Prostate gland (tissue), 2 donors: ENCODE measurements around the gene POLD3. TPM values are rescaled to one million over a fixed set of nuclear protein-coding genes. Genes with fewer than 3 reads are reported as not detected.

Experiments used
- DNase-seq: peaks from one replicate; pipeline ENCODE4 v3.0.0-alpha.2; 2019; ENCODE audit warnings: low spot score
- H3K27ac ChIP-seq, 2 donors: fragments of 200-600 bp; sonication (generic); 2 replicates each; pipeline ENCODE4 v1.5.1; 2017 to 2019
- H3K27me3 ChIP-seq: fragments of 200-600 bp; sonication (generic); replicated peaks from 2 replicates; pipeline ENCODE4 v1.5.1; 2019; ENCODE audit not compliant: insufficient read depth
- H3K36me3 ChIP-seq, 2 donors: fragments of 200-600 bp; sonication (generic); 1 replicate in 1 of 2; 2 replicates in 1 of 2; pipeline versions ENCODE4 v1.5.1 to v1.8.1; 2017 to 2019
- H3K4me1 ChIP-seq: fragments of 200-600 bp; sonication (generic); replicated peaks from 2 replicates; pipeline ENCODE4 v1.5.1; 2019
- H3K4me3 ChIP-seq, 2 donors: fragments of 200-600 bp; sonication (generic); 2 replicates each; pipeline ENCODE4 v1.5.1; 2017 to 2019
- H3K9me3 ChIP-seq: fragments of 200-600 bp; sonication (generic); 2 replicates; pipeline ENCODE4 v1.5.1; 2017
- CTCF ChIP-seq, 4 experiments: fragments of 200-600 bp in 2 of 4; fragments of 450-650 bp in 2 of 4; sonication (generic) in 2 of 4; IDR thresholded peaks; 1 replicate in 3 of 4; 2 replicates in 1 of 4; pipeline ENCODE4 v1.5.1; 2016 to 2019; ENCODE audit warnings: antibody characterized with exemption in 4 of 4, mild to moderate bottlenecking in 2 of 4, moderate library complexity in 2 of 4
- POLR2A ChIP-seq: fragments of 450-650 bp; IDR thresholded peaks from one replicate; pipeline ENCODE4 v1.6.1; 2016; ENCODE audit warnings: antibody characterized with exemption, mild to moderate bottlenecking
- POLR2AphosphoS5 ChIP-seq: sonication (generic); formaldehyde crosslinking; IDR thresholded peaks from one replicate; pipeline ENCODE4 v1.6.1; 2017; ENCODE audit warnings: antibody characterized with exemption
- WGBS: methylation state at CpG from one replicate; pipeline ENCODE4 v1.1.5; 2018; 5-methylcytosine and 5-hydroxymethylcytosine counted together
- intact Hi-C: fragments of 100-400 bp; cut with DNase I; formaldehyde crosslinking; loops from one replicate; pipeline ENCODE4 v1.14.2; 2022
- total RNA-seq, 2 donors: library from RNA; depleted of rRNA; stranded (reverse); fragments of >200 nt; gene quantifications; one replicate each; pipeline ENCODE4 v1.1.0, GENCODE V29; 2016

POLD3 gene
- total RNA-seq, 2 donors from 2014 or later: 9.0 to 11.8 TPM

- H3K27me3 ChIP-seq: no peaks in the 10 kb centered on the region
- WGBS: 44% methylated on average over 4 of the region's 4 CpGs
- no peak for DNase-seq
- no peaks in the 10 kb centered on the region for H3K9me3 ChIP-seq
- no peaks in the 10 kb centered on the region for H3K36me3 ChIP-seq
- no peak overlapping the region for H3K4me3 ChIP-seq
- no peaks in the 10 kb centered on the region for H3K4me1 ChIP-seq
- intact Hi-C loops: loop anchor here (5.0 kb wide), 1 partner anchor 48 kb away; no protein-coding TSS in a partner anchor
- TF ChIP-seq POLR2AphosphoS5: no peak
- no peak for TF ChIP-seq POLR2A
- no peak for TF ChIP-seq CTCF (IDR thresholded peaks at IDR 0.05)
- peak overlapping the region in 1 of 2 donors; percentile 9 for H3K27ac ChIP-seq
Measured at GRCh38 chr11:74644081-74644480, 51.7 kb downstream of the POLD3 start.

DNA sequence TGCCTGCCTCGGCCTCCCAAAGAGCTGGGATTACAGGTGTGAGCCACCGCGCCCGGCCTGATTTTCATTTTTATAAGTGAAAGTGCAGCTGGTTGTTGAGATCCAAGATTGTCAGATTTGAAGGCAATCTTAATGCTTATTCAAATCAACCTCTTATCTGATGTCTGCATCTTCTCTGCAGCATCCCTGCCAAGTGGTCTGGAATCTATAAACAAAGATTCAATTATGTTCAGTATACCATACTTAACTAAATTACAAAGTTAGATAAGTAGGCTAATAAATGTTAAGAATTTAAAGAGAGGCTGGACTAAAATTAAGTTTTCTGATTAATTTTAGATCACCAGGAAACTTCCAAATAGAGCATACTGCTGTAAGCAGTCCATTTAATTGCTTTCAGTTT lies 53.8 kb downstream of the POLD3 start:
- Histone ChIP-seq H3K36me3 (no peaks in the 10 kb centered on the region), H3K4me3 (no peak overlapping the region), H3K27me3 (no peaks in the 10 kb centered on the region), H3K9me3 (no peaks in the 10 kb centered on the region), H3K4me1 (no peaks in the 10 kb centered on the region), H3K27ac (no peak overlapping the region)
- WGBS: 78% methylated on average over 4 of the region's 4 CpGs
- TF ChIP-seq CTCF (IDR thresholded peaks at IDR 0.05) (no peak), POLR2A (no peak), POLR2AphosphoS5 (no peak)
- DNase-seq: no peak
- intact Hi-C loops: loop anchor here (5.0 kb wide), 1 partner anchor 36 kb away; no protein-coding TSS in a partner anchor

GRCh38 chr11:74646954-74647353 lies 54.6 kb downstream of the POLD3 start:
- 87% methylated on average over 7 of the region's 7 CpGs for WGBS
- no peak overlapping the region for H3K4me3 ChIP-seq
- no peak overlapping the region for H3K27ac ChIP-seq
- H3K36me3 ChIP-seq: no peaks in the 10 kb centered on the region
- H3K9me3 ChIP-seq: no peaks in the 10 kb centered on the region
- H3K4me1 ChIP-seq: no peaks in the 10 kb centered on the region
- no peaks in the 10 kb centered on the region for H3K27me3 ChIP-seq
- intact Hi-C loops: loop anchor here (5.0 kb wide), 1 partner anchor 35 kb away; no protein-coding TSS in a partner anchor
- no peak for TF ChIP-seq POLR2AphosphoS5
- DNase-seq: no peak

GRCh38 chr11:74647404-74647803 lies 55.0 kb downstream of the POLD3 start:
- Histone ChIP-seq H3K4me1 (no peaks in the 10 kb centered on the region), H3K9me3 (no peaks in the 10 kb centered on the region), H3K4me3 (no peak overlapping the region), H3K36me3 (no peaks in the 10 kb centered on the region), H3K27ac (no peak overlapping the region), H3K27me3 (no peaks in the 10 kb centered on the region)
- TF ChIP-seq CTCF (IDR thresholded peaks at IDR 0.05) (no peak), POLR2A (no peak), POLR2AphosphoS5 (no peak)
- intact Hi-C loops: loop anchor here (5.0 kb wide), 1 partner anchor 35 kb away; no protein-coding TSS in a partner anchor
- no peak for DNase-seq

DNA sequence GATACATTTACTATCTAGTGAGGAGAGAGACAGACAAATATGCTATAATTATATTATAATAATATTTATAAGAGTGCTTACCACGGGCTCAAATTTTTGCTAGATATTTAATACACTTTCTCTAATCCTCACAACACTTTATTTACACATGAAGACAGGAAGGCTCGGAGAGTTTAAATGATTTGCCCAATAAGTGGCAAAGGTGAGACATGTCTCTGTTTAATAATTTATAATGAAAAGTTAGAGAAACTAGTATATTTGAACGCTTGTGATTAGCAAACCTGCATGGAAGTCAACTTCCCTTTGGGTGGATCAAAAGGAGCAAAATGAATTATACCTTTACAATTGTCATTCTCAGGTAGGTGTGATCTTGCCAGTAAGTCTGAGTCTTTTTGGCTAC lies 55.4 kb downstream of the POLD3 start:
- H3K36me3 ChIP-seq: no peaks in the 10 kb centered on the region
- WGBS: 85% methylated on average over 3 of the region's 3 CpGs
- DNase-seq: no peak
- no peak for TF ChIP-seq POLR2AphosphoS5
- no peak for TF ChIP-seq POLR2A
- no peak for TF ChIP-seq CTCF (IDR thresholded peaks at IDR 0.05)
- no peaks in the 10 kb centered on the region for H3K9me3 ChIP-seq
- no peaks in the 10 kb centered on the region for H3K4me1 ChIP-seq
- H3K27me3 ChIP-seq: no peaks in the 10 kb centered on the region
- intact Hi-C loops: loop anchor here (5.0 kb wide), 1 partner anchor 34 kb away; no protein-coding TSS in a partner anchor
- peak overlapping the region in 1 of 2 donors; percentile 26 for H3K27ac ChIP-seq
- H3K4me3 ChIP-seq: no peak overlapping the region
